Right lobe of liver (tissue), 6 donors: Measurements from ENCODE around the gene ZNF385B. TPM values are rescaled to one million over a fixed set of nuclear protein-coding genes. Genes with fewer than 3 reads are reported as not detected.

Experiments
- ATAC-seq, 4 donors: fragments of 200-7000 bp; cut with Tn5 transposase; one replicate each; pipeline ENCODE4 v1.9.1; 2020; ENCODE audit warnings: mild to moderate bottlenecking in 4 of 4, moderate library complexity in 4 of 4
- DNase-seq, 3 donors: peaks; one replicate each; pipeline ENCODE4 v3.0.0-alpha.2; 2020
- H3K27ac ChIP-seq, 3 donors: fragments of 200-600 bp; one replicate each; pipeline ENCODE4 v1.8.0; 2022
- H3K27me3 ChIP-seq, 2 donors: fragments of 200-600 bp; one replicate each; pipeline ENCODE4 v1.8.0; 2022
- H3K36me3 ChIP-seq, 4 donors: fragments of 200-600 bp; sonication (generic) in 1 of 4; one replicate each; pipeline versions ENCODE4 v1.5.1 to v1.8.0; 2017 to 2022; ENCODE audit warnings: control low read depth in 1 of 4
- H3K4me1 ChIP-seq, 4 donors: fragments of 200-600 bp; sonication (generic) in 1 of 4; one replicate each; pipeline versions ENCODE4 v1.5.1 to v1.8.0; 2017 to 2022; ENCODE audit warnings: control low read depth in 1 of 4
- H3K4me3 ChIP-seq, 3 donors: fragments of 200-600 bp; one replicate each; pipeline ENCODE4 v1.8.0; 2022
- H3K9me3 ChIP-seq, 4 donors: fragments of 200-600 bp; sonication (generic) in 1 of 4; one replicate each; pipeline versions ENCODE4 v1.5.1 to v1.8.0; 2017 to 2022; ENCODE audit warnings: control low read depth in 1 of 4
- POLR2A ChIP-seq: fragments of 450-650 bp; IDR thresholded peaks from one replicate; pipeline ENCODE4 v1.6.1; 2017; ENCODE audit warnings: antibody characterized with exemption, mild to moderate bottlenecking
- WGBS: methylation state at CpG from one replicate; pipeline ENCODE4 v1.1.6; 2018; ENCODE audit warnings: low coverage, low lambda C conversion rate; ENCODE audit not compliant: insufficient coverage; ENCODE audit errors: missing lambda C conversion rate; 5-methylcytosine and 5-hydroxymethylcytosine counted together
- intact Hi-C, 2 donors: fragments of 100-400 bp; cut with DNase I; formaldehyde crosslinking; loops; one replicate each; pipeline versions ENCODE4 v1.11.2 to v1.14.1; 2022
- total RNA-seq, 6 experiments: library from RNA; depleted of rRNA in 2 of 6; stranded (reverse); fragments of >200 nt in 2 of 6; fragmentation: NEBNext Ultra II Directional in 3 of 6; extraction: Animal tissue kit (Norgen Biotek cat#: 25700) in 3 of 6; gene quantifications; one replicate each; pipeline versions ENCODE4 v1.1.0 to v1.2.4, GENCODE V29; 2016 to 2023
- TF ChIP-seq, protein P1 (sequence below), 4 donors: fragments of 200-600 bp in 3 of 4; fragments of 450-650 bp in 1 of 4; IDR thresholded peaks; one replicate each; pipeline versions ENCODE4 v1.5.1 to v1.8.0; 2016 to 2022; ENCODE audit warnings: antibody characterized with exemption in 4 of 4, mild to moderate bottlenecking in 2 of 4
- donor health status: DM: no; HTN: yes; CAD: no.
- donor health status: DM: no; HTN: no; CAD: no.
- donor health status: DM: no; HTN: no; CAD: no.
- donor health status: DM: no; HTN: yes; CAD: no.
- donor health status: DM: no; HTN: yes; CAD: no.

The ZNF385B gene
- total RNA-seq, 6 experiments from 2014 or later: 3.9 to 15.7 (median 5.9) TPM

DNA sequence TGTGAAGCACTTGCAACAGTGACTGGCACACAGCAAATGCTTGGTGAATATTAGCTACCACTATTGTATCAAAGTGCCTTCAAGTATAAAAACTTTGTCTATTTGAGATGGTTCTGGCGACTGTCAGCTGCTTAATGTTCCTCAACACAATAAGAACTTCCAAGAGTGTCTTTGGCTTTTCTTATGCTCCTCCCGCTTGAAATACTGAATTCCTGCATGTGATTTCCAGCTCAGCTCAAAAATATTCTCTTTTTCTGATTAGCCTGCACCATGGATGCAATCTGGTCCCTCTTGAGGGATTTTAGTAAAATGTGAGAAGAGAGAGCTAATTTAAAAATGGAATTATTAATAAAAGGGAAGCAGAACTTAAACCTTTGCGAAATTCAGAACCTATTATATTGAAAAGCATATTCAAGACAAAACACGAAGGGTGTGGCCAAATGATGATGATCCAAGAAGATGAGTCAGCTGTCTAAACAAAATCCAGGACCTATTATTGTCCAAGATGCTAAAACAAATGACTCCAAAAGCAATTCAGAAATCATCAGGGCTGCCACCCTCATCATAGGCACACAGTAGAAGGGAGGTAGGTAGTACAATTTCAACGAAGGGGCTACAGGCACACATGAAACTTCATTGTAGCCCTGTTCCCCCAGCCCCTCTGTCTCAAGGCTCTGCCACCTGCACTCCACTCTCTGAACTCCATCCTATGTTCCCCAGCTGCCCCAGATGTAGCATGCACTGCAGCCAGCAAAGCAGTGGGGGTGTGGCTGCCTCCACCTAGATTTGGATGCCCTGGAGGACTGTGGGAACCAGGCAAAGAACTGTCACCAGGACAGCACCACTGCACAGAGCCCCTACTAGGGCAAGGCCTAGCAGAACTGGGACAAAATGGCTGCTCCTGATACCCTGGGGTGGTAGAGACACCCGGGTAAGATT, 190.1 kb downstream of the ZNF385B start:
- Histone ChIP-seq H3K4me1 (peaks cover 0 to 5% (median 0%) of the 10 kb centered on the region in 4 donors), H3K4me3 (no peak overlapping the region), H3K27ac (no peak overlapping the region), H3K36me3 (no peaks in the 10 kb centered on the region), H3K27me3 (no peaks in the 10 kb centered on the region), H3K9me3 (no peaks in the 10 kb centered on the region)
- ATAC-seq (no peak), DNase-seq (no peak)
- intact Hi-C loops: no loop called here
- TF ChIP-seq POLR2A: no peak
- TF ChIP-seq, protein P1, sequence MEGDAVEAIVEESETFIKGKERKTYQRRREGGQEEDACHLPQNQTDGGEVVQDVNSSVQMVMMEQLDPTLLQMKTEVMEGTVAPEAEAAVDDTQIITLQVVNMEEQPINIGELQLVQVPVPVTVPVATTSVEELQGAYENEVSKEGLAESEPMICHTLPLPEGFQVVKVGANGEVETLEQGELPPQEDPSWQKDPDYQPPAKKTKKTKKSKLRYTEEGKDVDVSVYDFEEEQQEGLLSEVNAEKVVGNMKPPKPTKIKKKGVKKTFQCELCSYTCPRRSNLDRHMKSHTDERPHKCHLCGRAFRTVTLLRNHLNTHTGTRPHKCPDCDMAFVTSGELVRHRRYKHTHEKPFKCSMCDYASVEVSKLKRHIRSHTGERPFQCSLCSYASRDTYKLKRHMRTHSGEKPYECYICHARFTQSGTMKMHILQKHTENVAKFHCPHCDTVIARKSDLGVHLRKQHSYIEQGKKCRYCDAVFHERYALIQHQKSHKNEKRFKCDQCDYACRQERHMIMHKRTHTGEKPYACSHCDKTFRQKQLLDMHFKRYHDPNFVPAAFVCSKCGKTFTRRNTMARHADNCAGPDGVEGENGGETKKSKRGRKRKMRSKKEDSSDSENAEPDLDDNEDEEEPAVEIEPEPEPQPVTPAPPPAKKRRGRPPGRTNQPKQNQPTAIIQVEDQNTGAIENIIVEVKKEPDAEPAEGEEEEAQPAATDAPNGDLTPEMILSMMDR (IDR thresholded peaks at IDR 0.05): no peak
- 81% methylated on average over 4 of the region's 6 CpGs for WGBS

DNA sequence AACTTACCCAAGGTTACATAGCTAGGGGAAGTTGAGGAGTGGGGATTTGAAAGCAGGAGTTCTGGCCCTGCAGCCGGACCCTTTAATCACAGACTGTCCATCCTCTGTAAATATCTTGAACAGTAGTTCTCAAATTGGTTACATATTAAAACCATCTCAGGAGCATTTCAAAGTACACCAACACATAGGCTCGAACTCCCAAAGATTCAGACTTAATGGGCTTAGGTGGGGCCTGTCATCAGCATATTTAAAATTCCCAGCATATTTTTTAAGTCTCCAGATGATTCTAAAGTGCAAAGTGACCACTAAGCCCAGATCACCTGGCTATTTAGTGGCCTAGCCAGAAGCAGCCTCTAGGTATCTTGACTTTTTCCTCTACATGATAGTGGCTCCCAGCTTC, 192.2 kb downstream of the ZNF385B start:
- TF ChIP-seq, protein P1 (IDR thresholded peaks at IDR 0.05): no peak
- H3K9me3 ChIP-seq: no peaks in the 10 kb centered on the region
- H3K27me3 ChIP-seq: no peaks in the 10 kb centered on the region
- H3K36me3 ChIP-seq: no peaks in the 10 kb centered on the region
- ATAC-seq (no peak), DNase-seq (no peak)
- intact Hi-C loops: no loop called here
- no peak overlapping the region for H3K4me3 ChIP-seq
- no peaks in the 10 kb centered on the region for H3K4me1 ChIP-seq
- WGBS: 91% methylated on average over 1 of the region's 2 CpGs
- H3K27ac ChIP-seq: no peak overlapping the region

DNA sequence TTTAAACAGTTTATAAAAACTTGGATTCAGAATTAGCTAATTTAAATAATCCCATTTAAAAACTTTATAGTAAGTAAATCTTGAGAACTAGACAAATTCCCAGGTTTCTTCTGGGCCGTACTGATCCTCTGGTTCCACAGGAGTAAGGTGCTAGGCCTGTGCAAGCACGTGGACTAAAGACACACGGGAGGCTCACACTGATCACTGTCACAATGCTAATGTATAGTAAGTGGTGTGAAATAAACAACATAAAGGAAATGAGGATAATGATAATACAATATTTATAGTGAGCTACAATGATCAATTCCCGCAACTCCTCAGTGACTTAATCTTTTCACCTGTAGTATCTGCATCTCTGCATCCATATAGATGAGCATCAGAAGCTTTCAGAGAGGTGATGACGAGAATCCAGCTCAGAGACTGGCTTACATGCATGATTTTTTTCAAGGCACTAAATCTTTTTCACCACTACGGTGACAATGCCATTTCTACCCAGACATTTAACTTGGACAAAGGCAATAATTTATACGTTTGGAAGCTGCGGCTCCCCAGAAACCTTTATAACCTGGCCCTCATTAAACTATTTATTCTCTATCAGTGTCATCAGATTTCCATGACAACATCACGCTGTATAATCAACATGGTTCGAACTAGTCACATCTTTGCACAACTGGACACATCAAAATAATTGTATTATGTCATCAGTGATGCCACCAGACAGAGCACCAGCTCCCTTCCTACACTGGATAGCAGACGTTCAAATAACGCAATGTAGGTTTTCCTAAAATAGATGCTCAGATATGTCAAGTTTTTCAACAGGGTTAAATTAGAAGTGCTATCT, 196.2 kb downstream of the ZNF385B start:
- no peaks in the 10 kb centered on the region for H3K4me1 ChIP-seq
- no peaks in the 10 kb centered on the region for H3K36me3 ChIP-seq
- intact Hi-C loops: no loop called here
- WGBS: 87% methylated on average over 10 of the region's 12 CpGs
- ATAC-seq: no peak
- H3K27ac ChIP-seq: no peak overlapping the region
- no peak for TF ChIP-seq POLR2A
- TF ChIP-seq, protein P1 (IDR thresholded peaks at IDR 0.05): no peak
- no peak overlapping the region for H3K4me3 ChIP-seq
- H3K27me3 ChIP-seq: no peaks in the 10 kb centered on the region
- DNase-seq: no peak
- no peaks in the 10 kb centered on the region for H3K9me3 ChIP-seq

DNA sequence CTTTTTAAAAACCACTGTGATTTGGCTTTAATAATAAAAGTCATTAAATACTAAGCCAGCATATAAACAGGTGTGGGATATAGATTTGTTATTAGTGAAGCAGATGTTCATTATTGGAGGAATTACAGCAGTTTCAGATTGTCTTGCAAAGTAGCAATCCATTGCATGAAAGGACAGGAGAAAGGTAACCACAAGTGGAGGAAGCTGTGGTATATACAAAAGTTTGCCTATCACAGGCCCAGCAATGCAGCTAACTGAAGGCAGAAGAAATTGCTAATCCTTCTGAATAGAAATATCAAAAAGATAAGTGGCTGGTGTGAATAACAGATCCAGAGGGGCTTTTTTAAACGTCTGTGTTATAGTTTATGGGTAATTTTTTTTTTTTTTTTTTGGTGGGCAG, 199.4 kb downstream of the ZNF385B start:
- Histone ChIP-seq H3K27ac (no peak overlapping the region), H3K4me3 (no peak overlapping the region), H3K36me3 (no peaks in the 10 kb centered on the region), H3K4me1 (no peaks in the 10 kb centered on the region), H3K27me3 (no peaks in the 10 kb centered on the region), H3K9me3 (no peaks in the 10 kb centered on the region)
- intact Hi-C loops: no loop called here
- DNase-seq (no peak), ATAC-seq (no peak)
- TF ChIP-seq, protein P1 (IDR thresholded peaks at IDR 0.05): no peak
- no peak for TF ChIP-seq POLR2A
- WGBS: 69% methylated on average over 1 of the region's 1 CpG
